H9 (cell line): ENCODE measurements around the gene TUT7. TPM values are rescaled to one million over a fixed set of nuclear protein-coding genes. Genes with fewer than 3 reads are reported as not detected.

Experiments used
- DNase-seq: peaks from one replicate; pipeline ENCODE4 v3.0.0-alpha.2; 2017
- H2AFZ ChIP-seq: one replicate; pipeline ENCODE4 v1.6.1; 2013; ENCODE audit warnings: mild to moderate bottlenecking, low read length, control low read depth, moderate library complexity
- H2AK5ac ChIP-seq: 2 replicates; pipeline ENCODE4 v1.6.1; 2013; ENCODE audit warnings: low read length, control low read depth, mixed read lengths; ENCODE audit not compliant: insufficient read length
- H2BK120ac ChIP-seq: one replicate; pipeline ENCODE4 v1.6.1; 2013; ENCODE audit warnings: low read depth, mild to moderate bottlenecking, low read length, control low read depth, inconsistent platforms; ENCODE audit not compliant: poor library complexity, severe bottlenecking
- H2BK12ac ChIP-seq: 2 replicates; pipeline ENCODE4 v1.6.1; 2013; ENCODE audit warnings: low read length, control low read depth, mixed read lengths, low read depth; ENCODE audit not compliant: insufficient read length
- H2BK15ac ChIP-seq: 2 replicates; pipeline ENCODE4 v1.6.1; 2013; ENCODE audit warnings: low read depth, low read length, control low read depth
- H2BK20ac ChIP-seq: one replicate; pipeline ENCODE4 v1.6.1; 2013; ENCODE audit warnings: low read depth, mild to moderate bottlenecking, low read length, control low read depth, inconsistent platforms; ENCODE audit not compliant: poor library complexity, severe bottlenecking
- H2BK5ac ChIP-seq: 2 replicates; pipeline ENCODE4 v1.6.1; 2013; ENCODE audit warnings: low read length, control low read depth, mixed read lengths; ENCODE audit not compliant: insufficient read length
- H3K14ac ChIP-seq: 2 replicates; pipeline ENCODE4 v1.6.1; 2013; ENCODE audit warnings: low read length, control low read depth; ENCODE audit not compliant: insufficient read depth
- H3K18ac ChIP-seq: 2 replicates; pipeline ENCODE4 v1.6.1; 2013; ENCODE audit warnings: low read depth, mild to moderate bottlenecking, mixed read lengths, low read length, control low read depth; ENCODE audit not compliant: insufficient read length
- H3K23ac ChIP-seq: 2 replicates; pipeline ENCODE4 v1.6.1; 2013; ENCODE audit warnings: low read length, control low read depth, mixed read lengths, low read depth; ENCODE audit not compliant: insufficient read length
- H3K23me2 ChIP-seq: 2 replicates; pipeline ENCODE4 v1.6.1; 2013; ENCODE audit warnings: low read depth, mild to moderate bottlenecking, mixed read lengths, low read length, control low read depth; ENCODE audit not compliant: insufficient read length, poor library complexity, severe bottlenecking
- H3K27ac ChIP-seq: 2 replicates; pipeline ENCODE4 v1.5.1; 2013; ENCODE audit warnings: low read length, control low read depth, mixed read lengths, low read depth; ENCODE audit not compliant: insufficient read length
- H3K27me3 ChIP-seq: 2 replicates; pipeline ENCODE4 v1.6.1; 2013; ENCODE audit warnings: low read length, control low read depth, inconsistent platforms; ENCODE audit not compliant: insufficient read depth
- H3K4ac ChIP-seq: 2 replicates; pipeline ENCODE4 v1.6.1; 2013; ENCODE audit warnings: low read depth, mild to moderate bottlenecking, control low read depth, inconsistent platforms, low read length, moderate library complexity
- H3K4me1 ChIP-seq: 2 replicates; pipeline ENCODE4 v1.6.1; 2013; ENCODE audit warnings: low read length, control low read depth, inconsistent platforms; ENCODE audit not compliant: insufficient read depth
- H3K4me2 ChIP-seq: 2 replicates; pipeline ENCODE4 v1.6.1; 2013; ENCODE audit warnings: low read length, control low read depth, mixed read lengths; ENCODE audit not compliant: insufficient read length, insufficient read depth
- H3K56ac ChIP-seq: 2 replicates; pipeline ENCODE4 v1.6.1; 2013; ENCODE audit warnings: low read depth, mild to moderate bottlenecking, mixed read lengths, low read length, control low read depth; ENCODE audit not compliant: insufficient read length
- H3K79me1 ChIP-seq: 2 replicates; pipeline ENCODE4 v1.6.1; 2013; ENCODE audit warnings: low read depth, mild to moderate bottlenecking, moderate library complexity, low read length, control low read depth, inconsistent platforms; ENCODE audit not compliant: insufficient read depth, poor library complexity, severe bottlenecking
- H3K79me2 ChIP-seq: 2 replicates; pipeline ENCODE4 v1.6.1; 2013; ENCODE audit warnings: low read length, control low read depth, inconsistent platforms; ENCODE audit not compliant: insufficient read depth
- H3K9ac ChIP-seq: 2 replicates; pipeline ENCODE4 v1.6.1; 2013; ENCODE audit warnings: low read length, control low read depth, mixed read lengths; ENCODE audit not compliant: insufficient read length; ENCODE audit errors: extremely low read depth
- H3K9me3 ChIP-seq: one replicate; pipeline ENCODE4 v1.6.1; 2013; ENCODE audit warnings: low read depth, low read length, inconsistent platforms; ENCODE audit not compliant: control insufficient read depth
- H3T11ph ChIP-seq: one replicate; pipeline ENCODE4 v1.6.1; 2013; ENCODE audit warnings: mild to moderate bottlenecking, low read length, control low read depth, inconsistent platforms
- H4K20me1 ChIP-seq: one replicate; pipeline ENCODE4 v1.6.1; 2013; ENCODE audit not compliant: control insufficient read depth, insufficient read length, insufficient read depth
- H4K5ac ChIP-seq: 2 replicates; pipeline ENCODE4 v1.6.1; 2013; ENCODE audit warnings: low read depth, mild to moderate bottlenecking, mixed read lengths, low read length, control low read depth; ENCODE audit not compliant: insufficient read length
- H4K8ac ChIP-seq: replicated peaks from 2 replicates; pipeline ENCODE4 v1.6.1; 2013; ENCODE audit warnings: low read length, control low read depth, mixed read lengths, low read depth; ENCODE audit not compliant: insufficient read length
- H4K91ac ChIP-seq: 2 replicates; pipeline ENCODE4 v1.6.1; 2013; ENCODE audit warnings: low read depth, mild to moderate bottlenecking, moderate library complexity, mixed read lengths, low read length, control low read depth; ENCODE audit not compliant: insufficient read length
- H3K27ac Mint-ChIP-seq, 3 experiments: 2 replicates in 2 of 3; 3 replicates in 1 of 3; pipeline ENCODE4 v1.8.0; 2020 to 2021; ENCODE audit warnings: mixed read lengths in 3 of 3, mild to moderate bottlenecking in 1 of 3, moderate library complexity in 1 of 3
- H3K27me3 Mint-ChIP-seq: 2 replicates; pipeline ENCODE4 v1.8.0; 2021; ENCODE audit warnings: low read depth, mild to moderate bottlenecking, moderate library complexity, mixed read lengths
- H3K36me3 Mint-ChIP-seq, 3 experiments: 2 replicates in 2 of 3; 3 replicates in 1 of 3; pipeline ENCODE4 v1.8.0; 2020 to 2021; ENCODE audit warnings: low read depth in 3 of 3, mixed read lengths in 3 of 3; ENCODE audit not compliant: insufficient read depth in 1 of 3
- H3K4me1 Mint-ChIP-seq, 2 experiments: 2 replicates each; pipeline ENCODE4 v1.8.0; 2020; ENCODE audit warnings: mixed read lengths in 2 of 2
- H3K4me3 Mint-ChIP-seq, 2 experiments: 2 replicates in 1 of 2; 3 replicates in 1 of 2; pipeline ENCODE4 v1.8.0; 2020 to 2021; ENCODE audit warnings: mild to moderate bottlenecking in 2 of 2, mixed read lengths in 2 of 2, moderate library complexity in 1 of 2
- H3K9me3 Mint-ChIP-seq, 2 experiments: 2 replicates in 1 of 2; 3 replicates in 1 of 2; pipeline ENCODE4 v1.8.0; 2020; ENCODE audit warnings: mild to moderate bottlenecking in 2 of 2, mixed read lengths in 2 of 2, moderate library complexity in 1 of 2
- CTCF ChIP-seq: fragments of 200-600 bp; sonication (generic); conservative IDR thresholded peaks from 3 replicates; pipeline ENCODE4 v1.8.0; 2021; ENCODE audit warnings: antibody characterized with exemption, mild to moderate bottlenecking
- WGBS: extraction: QIAGEN DNeasy Blood & Tissue Kit; methylation state at CpG from one replicate; pipeline ENCODE4 v1.1.7; 2013; ENCODE audit warnings: missing lambda C conversion rate, low lambda C conversion rate, mixed read lengths; ENCODE audit not compliant: insufficient read length; ENCODE audit errors: extremely low coverage; 5-methylcytosine and 5-hydroxymethylcytosine counted together
- total RNA-seq: library from RNA; stranded (reverse); gene quantifications from 2 replicates; pipeline ENCODE4 v1.2.1, GENCODE V29; 2021

Gene TUT7
- total RNA-seq, 1 experiment from 2014 or later, result 23.1 TPM

GRCh38 chr9:86288499-86289198 is 65.6 kb downstream of the TUT7 start:
- Mint-ChIP-seq H3K4me1 (peaks cover 30 to 33% of the 10 kb centered on the region in 2 experiments), H3K27me3 (0 out of 2 replicates have a peak, but pooled peaks cover 1% of the 10 kb centered on the region), H3K9me3 (no peaks in the 10 kb centered on the region), H3K36me3 (no peaks in the 10 kb centered on the region), H3K27ac (peak overlapping the region in 2 of 3 experiments; percentile 88 to 89; a peak in 4 of 7 replicates), H3K4me3 (no peak overlapping the region)
- no peak overlapping the region for H2AFZ ChIP-seq
- no peak overlapping the region for H2BK20ac ChIP-seq
- no peaks in the 10 kb centered on the region for H3K23me2 ChIP-seq
- no peak for TF ChIP-seq CTCF
- no peak overlapping the region for H3K18ac ChIP-seq
- H3K4me2 ChIP-seq, result no peak overlapping the region
- H2BK15ac ChIP-seq, result no peak overlapping the region
- H3K56ac ChIP-seq, result no peak overlapping the region
- H2BK5ac ChIP-seq, result no peak overlapping the region
- no peaks in the 10 kb centered on the region for H3K9me3 ChIP-seq
- H3K79me1 ChIP-seq, result no peaks in the 10 kb centered on the region
- no peak overlapping the region for H3K4ac ChIP-seq
- no peak for DNase-seq
- H3K9ac ChIP-seq, result no peak overlapping the region
- no peaks in the 10 kb centered on the region for H4K20me1 ChIP-seq
- no peak overlapping the region for H4K5ac ChIP-seq
- H3K23ac ChIP-seq, result no peak overlapping the region
- no peak overlapping the region for H4K8ac ChIP-seq
- H2BK120ac ChIP-seq, result no peak overlapping the region
- no peak overlapping the region for H4K91ac ChIP-seq
- no peak overlapping the region for H3T11ph ChIP-seq
- no peaks in the 10 kb centered on the region for H3K79me2 ChIP-seq
- no CpG with 5 or more reads among the region's 6 CpGs for WGBS
- no peaks in the 10 kb centered on the region; the same call in 1 of the 2 replicates for H3K4me1 ChIP-seq
- H2AK5ac ChIP-seq, result no peak overlapping the region
- H3K27me3 ChIP-seq, result no peaks in the 10 kb centered on the region
- no peak overlapping the region for H2BK12ac ChIP-seq
- H3K27ac ChIP-seq, result no peak overlapping the region
- no peak overlapping the region for H3K14ac ChIP-seq
